Activated CD4-positive, alpha-beta memory T cell treated with anti-CD3 and anti-CD28 coated beads, Interleukin-2, amount 10 ng/mL, durations not matched to agents 7 days and 5 days (primary cell): ENCODE data around the gene PDXDC1. TPM values are rescaled to one million over a fixed set of nuclear protein-coding genes. Genes with fewer than 3 reads are reported as not detected.
"Not testable (repeated sequence)": the region's sequence is repeated elsewhere in the genome, so short reads cannot be mapped to it uniquely, and the experiment has no call there.

Source experiments
- CTCF ChIA-PET: fragments of 350-600 bp; sonication (Branson Sonifier 250); formaldehyde crosslinking; loops from one replicate; lab custom pipeline; 2021; ENCODE audit warnings: antibody characterized with exemption, inconsistent platforms; lab: Charles Lee
- POLR2A ChIA-PET: fragments of 350-600 bp; sonication (Branson Sonifier 250); formaldehyde crosslinking; loops from one replicate; lab custom pipeline; 2021; ENCODE audit warnings: antibody characterized with exemption; lab: Charles Lee
- DNase-seq: peaks from one replicate; pipeline ENCODE4 v3.0.0-alpha.2; 2020
- H3K27ac Mint-ChIP-seq: one replicate; pipeline ENCODE4 v1.8.0; 2021; ENCODE audit warnings: mild to moderate bottlenecking, mixed read lengths
- H3K27me3 Mint-ChIP-seq: one replicate; pipeline ENCODE4 v1.8.0; 2021; ENCODE audit warnings: mixed read lengths
- H3K36me3 Mint-ChIP-seq: one replicate; pipeline ENCODE4 v1.8.0; 2021; ENCODE audit warnings: low read depth, mixed read lengths
- H3K4me1 Mint-ChIP-seq: one replicate; pipeline ENCODE4 v1.8.0; 2021; ENCODE audit warnings: mixed read lengths
- H3K4me3 Mint-ChIP-seq: one replicate; pipeline ENCODE4 v1.8.0; 2021; ENCODE audit warnings: mild to moderate bottlenecking, mixed read lengths
- H3K9me3 Mint-ChIP-seq: one replicate; pipeline ENCODE4 v1.8.0; 2021; ENCODE audit warnings: mixed read lengths
- total RNA-seq, 2 experiments: library from RNA; stranded (reverse); gene quantifications; one replicate each; pipeline ENCODE4 v1.2.3, GENCODE V29; 2021

PDXDC1 gene
- total RNA-seq, 2 experiments from 2014 or later = 50.1 to 53.4 TPM

GRCh38 chr16:15055141-15056053 is 80.6 kb downstream of the PDXDC1 start:
- Mint-ChIP-seq H3K4me3 (peak overlapping the region; percentile 92), H3K27me3 (no peaks in the 10 kb centered on the region), H3K9me3 (no peaks in the 10 kb centered on the region), H3K4me1 (peaks cover 21% of the 10 kb centered on the region), H3K27ac (peak overlapping the region; percentile 80), H3K36me3 (peaks cover 20% of the 10 kb centered on the region)
- ChIA-PET POLR2A (interaction anchor here (1.1 to 1.5 kb wide), 3 partner anchors 9 to 38 kb away, joined by 3 to 5 read pairs (median 4); no protein-coding TSS in a partner anchor), CTCF (no interaction called here)
- DNase-seq = peak; percentile 23

GRCh38 chr16:15057681-15058417 is 83.0 kb downstream of the PDXDC1 start:
- Mint-ChIP-seq H3K36me3 (peaks cover 42% of the 10 kb centered on the region), H3K27me3 (no peaks in the 10 kb centered on the region), H3K27ac (no peak overlapping the region), H3K4me3 (no peak overlapping the region), H3K4me1 (peaks cover 27% of the 10 kb centered on the region), H3K9me3 (no peaks in the 10 kb centered on the region)
- ChIA-PET POLR2A (no interaction called here), CTCF (interaction anchor here (0.8 kb wide), 1 partner anchor 15 kb away, joined by 3 read pairs; no protein-coding TSS in a partner anchor)
- no peak for DNase-seq

- Mint-ChIP-seq H3K9me3 (no peaks in the 10 kb centered on the region), H3K36me3 (peaks cover 46% of the 10 kb centered on the region), H3K27me3 (no peaks in the 10 kb centered on the region), H3K4me1 (peaks cover 20% of the 10 kb centered on the region), H3K27ac (no peak overlapping the region), H3K4me3 (no peak overlapping the region)
- DNase-seq = no peak
- ChIA-PET POLR2A (no interaction called here), CTCF (no interaction called here)
Observed at GRCh38 chr16:15059324-15059723, 84.5 kb downstream of the PDXDC1 start.

GRCh38 chr16:15062085-15062810 is 87.4 kb downstream of the PDXDC1 start:
- CTCF ChIA-PET = interaction anchor here (1.7 kb wide), 1 partner anchor 10 kb away, joined by 9 read pairs; no protein-coding TSS in a partner anchor
- H3K9me3 Mint-ChIP-seq, POLR2A ChIA-PET, H3K27me3 Mint-ChIP-seq, DNase-seq, H3K4me3 Mint-ChIP-seq: not testable (repeated sequence)
- peaks cover 57% of the 10 kb centered on the region for H3K36me3 Mint-ChIP-seq
- H3K4me1 Mint-ChIP-seq = peaks cover 11% of the 10 kb centered on the region
- H3K27ac Mint-ChIP-seq = peak overlapping the region; percentile 50

GRCh38 chr16:15065961-15066360 is 91.1 kb downstream of the PDXDC1 start:
- H3K27ac Mint-ChIP-seq, CTCF ChIA-PET, H3K9me3 Mint-ChIP-seq, H3K4me3 Mint-ChIP-seq, DNase-seq, H3K27me3 Mint-ChIP-seq, POLR2A ChIA-PET: not testable (repeated sequence)
- peaks cover 11% of the 10 kb centered on the region for H3K4me1 Mint-ChIP-seq
- peaks cover 43% of the 10 kb centered on the region for H3K36me3 Mint-ChIP-seq

GRCh38 chr16:15066690-15067089 is 91.9 kb downstream of the PDXDC1 start:
- CTCF ChIA-PET, DNase-seq, H3K27me3 Mint-ChIP-seq, H3K4me1 Mint-ChIP-seq, H3K27ac Mint-ChIP-seq, H3K4me3 Mint-ChIP-seq, H3K9me3 Mint-ChIP-seq, POLR2A ChIA-PET: not testable (repeated sequence)
- H3K36me3 Mint-ChIP-seq = peaks cover 37% of the 10 kb centered on the region

- CTCF ChIA-PET, H3K27me3 Mint-ChIP-seq, H3K4me1 Mint-ChIP-seq, DNase-seq, H3K4me3 Mint-ChIP-seq, H3K9me3 Mint-ChIP-seq, POLR2A ChIA-PET, H3K27ac Mint-ChIP-seq: not testable (repeated sequence)
- peaks cover 48% of the 10 kb centered on the region for H3K36me3 Mint-ChIP-seq
Observed at GRCh38 chr16:15071013-15071412, 96.2 kb downstream of the PDXDC1 start.

GRCh38 chr16:15071916-15072769 is 97.3 kb downstream of the PDXDC1 start:
- H3K9me3 Mint-ChIP-seq, H3K27me3 Mint-ChIP-seq, H3K4me1 Mint-ChIP-seq, H3K27ac Mint-ChIP-seq, DNase-seq, POLR2A ChIA-PET, H3K4me3 Mint-ChIP-seq: not testable (repeated sequence)
- H3K36me3 Mint-ChIP-seq = peaks cover 51% of the 10 kb centered on the region
- CTCF ChIA-PET = interaction anchor here (0.7 to 1.5 kb wide), 7 partner anchors 10 to 560 kb away, joined by 3 to 9 read pairs (median 3); no protein-coding TSS in a partner anchor

GRCh38 chr16:15073101-15073500 is 98.3 kb downstream of the PDXDC1 start:
- Mint-ChIP-seq H3K9me3 (no peaks in the 10 kb centered on the region), H3K4me1 (peaks cover 8% of the 10 kb centered on the region), H3K27ac (no peak overlapping the region), H3K27me3 (no peaks in the 10 kb centered on the region), H3K36me3 (peaks cover 61% of the 10 kb centered on the region), H3K4me3 (no peak overlapping the region)
- CTCF ChIA-PET = interaction anchor here (0.9 to 1.5 kb wide), 5 partner anchors 11 to 110 kb away, joined by 3 to 9 read pairs (median 3); no protein-coding TSS in a partner anchor
- POLR2A ChIA-PET = no interaction called here
- no peak for DNase-seq

GRCh38 chr16:15076161-15076560 is 101.3 kb downstream of the PDXDC1 start:
- H3K4me3 Mint-ChIP-seq, POLR2A ChIA-PET, CTCF ChIA-PET, DNase-seq, H3K27me3 Mint-ChIP-seq, H3K9me3 Mint-ChIP-seq: not testable (repeated sequence)
- Mint-ChIP-seq H3K27ac (peak overlapping the region; percentile 61), H3K4me1 (peaks cover 11% of the 10 kb centered on the region), H3K36me3 (peaks cover 68% of the 10 kb centered on the region)

- H3K9me3 Mint-ChIP-seq, CTCF ChIA-PET, DNase-seq, H3K27me3 Mint-ChIP-seq, H3K4me3 Mint-ChIP-seq, H3K27ac Mint-ChIP-seq, POLR2A ChIA-PET: not testable (repeated sequence)
- H3K4me1 Mint-ChIP-seq = peaks cover 11% of the 10 kb centered on the region
- H3K36me3 Mint-ChIP-seq = peaks cover 65% of the 10 kb centered on the region
Observed at GRCh38 chr16:15080883-15081282, 106.1 kb downstream of the PDXDC1 start.

GRCh38 chr16:15082788-15083187 is 108.0 kb downstream of the PDXDC1 start:
- H3K9me3 Mint-ChIP-seq, H3K27me3 Mint-ChIP-seq, H3K4me1 Mint-ChIP-seq, DNase-seq, H3K27ac Mint-ChIP-seq, POLR2A ChIA-PET, H3K4me3 Mint-ChIP-seq, CTCF ChIA-PET: not testable (repeated sequence)
- peaks cover 61% of the 10 kb centered on the region for H3K36me3 Mint-ChIP-seq
